Activated naive CD8-positive, alpha-beta T cell (primary cell): ENCODE measurements around the gene ITPR3.
"Not testable (repeated sequence)": the region's sequence is repeated elsewhere in the genome, so short reads cannot be mapped to it uniquely, and the experiment has no call there.

Experiments
- H3K27ac Mint-ChIP-seq: one replicate; pipeline ENCODE4 v1.8.0; 2021; ENCODE audit warnings: mixed read lengths
- H3K27me3 Mint-ChIP-seq: one replicate; pipeline ENCODE4 v1.8.0; 2021; ENCODE audit warnings: mixed read lengths
- H3K36me3 Mint-ChIP-seq: one replicate; pipeline ENCODE4 v1.8.0; 2021; ENCODE audit warnings: mixed read lengths
- H3K4me1 Mint-ChIP-seq: one replicate; pipeline ENCODE4 v1.8.0; 2021; ENCODE audit warnings: low read depth, mixed read lengths
- H3K4me3 Mint-ChIP-seq: one replicate; pipeline ENCODE4 v1.8.0; 2021; ENCODE audit warnings: mild to moderate bottlenecking, mixed read lengths
- H3K9me3 Mint-ChIP-seq: one replicate; pipeline ENCODE4 v1.8.0; 2021; ENCODE audit warnings: low read depth, mixed read lengths

ITPR3 gene

DNA sequence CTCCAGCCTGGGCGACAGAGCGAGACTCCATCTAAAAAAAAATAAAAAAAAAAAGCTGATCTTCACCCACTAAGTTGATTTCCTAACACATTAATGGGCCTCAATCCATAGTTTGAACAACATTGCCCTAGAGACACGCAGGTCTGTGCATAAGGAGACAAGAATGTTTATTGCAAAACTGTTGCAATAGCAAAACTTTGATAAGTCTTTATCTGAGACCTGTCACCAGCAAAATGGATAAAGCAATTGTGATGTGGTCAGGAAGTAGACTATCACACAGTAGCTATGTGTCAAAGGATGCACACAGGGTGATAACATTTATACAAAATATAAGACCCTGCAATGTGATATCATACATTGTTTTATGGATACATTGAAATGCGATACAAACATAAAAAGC is 4.2 kb upstream of the ITPR3 start:
- H3K27me3 Mint-ChIP-seq, result no peaks in the 10 kb centered on the region
- H3K27ac Mint-ChIP-seq, result peak overlapping the region; percentile 34
- no peak overlapping the region for H3K4me3 Mint-ChIP-seq
- peaks cover 27% of the 10 kb centered on the region for H3K4me1 Mint-ChIP-seq
- H3K9me3 Mint-ChIP-seq, result no peaks in the 10 kb centered on the region
- no peaks in the 10 kb centered on the region for H3K36me3 Mint-ChIP-seq

DNA sequence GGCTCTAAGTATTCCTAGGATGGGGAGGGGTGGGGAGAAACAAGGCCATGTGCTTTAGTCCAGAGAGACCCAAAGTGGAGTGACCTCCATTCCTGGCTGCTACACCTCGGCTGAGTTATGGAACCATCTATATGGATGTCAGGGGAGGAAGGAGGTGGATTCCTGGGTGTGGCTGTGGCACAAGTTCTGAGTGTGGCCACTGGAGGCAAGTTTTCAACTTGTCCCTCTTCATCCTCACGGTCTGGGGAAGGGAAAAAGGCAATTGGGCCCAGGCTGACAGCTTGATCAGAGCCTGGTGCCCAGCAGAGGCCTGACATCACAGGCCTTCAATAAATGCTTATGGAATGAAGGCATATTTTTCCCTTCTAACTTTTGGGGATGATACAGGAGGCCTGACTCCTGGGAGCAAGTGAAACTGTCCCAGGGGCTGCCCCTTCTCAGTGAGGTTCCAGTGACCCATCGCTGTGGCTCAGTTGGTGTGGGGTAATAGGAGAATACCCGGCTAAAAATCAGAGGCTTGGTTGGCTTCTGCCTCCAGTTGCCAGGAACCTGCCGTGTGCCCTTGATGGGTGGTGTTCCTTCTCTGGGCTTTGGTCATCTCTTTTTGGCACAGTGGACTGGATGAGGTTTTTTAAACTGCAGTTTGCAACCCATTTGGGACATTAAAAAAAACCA is 1.8 kb upstream of the ITPR3 start:
- peak overlapping the region; percentile 89 for H3K4me3 Mint-ChIP-seq
- no peaks in the 10 kb centered on the region for H3K27me3 Mint-ChIP-seq
- H3K4me1 Mint-ChIP-seq, result peaks cover 49% of the 10 kb centered on the region
- no peak overlapping the region for H3K27ac Mint-ChIP-seq
- H3K9me3 Mint-ChIP-seq, result no peaks in the 10 kb centered on the region
- H3K36me3 Mint-ChIP-seq, result no peaks in the 10 kb centered on the region

DNA sequence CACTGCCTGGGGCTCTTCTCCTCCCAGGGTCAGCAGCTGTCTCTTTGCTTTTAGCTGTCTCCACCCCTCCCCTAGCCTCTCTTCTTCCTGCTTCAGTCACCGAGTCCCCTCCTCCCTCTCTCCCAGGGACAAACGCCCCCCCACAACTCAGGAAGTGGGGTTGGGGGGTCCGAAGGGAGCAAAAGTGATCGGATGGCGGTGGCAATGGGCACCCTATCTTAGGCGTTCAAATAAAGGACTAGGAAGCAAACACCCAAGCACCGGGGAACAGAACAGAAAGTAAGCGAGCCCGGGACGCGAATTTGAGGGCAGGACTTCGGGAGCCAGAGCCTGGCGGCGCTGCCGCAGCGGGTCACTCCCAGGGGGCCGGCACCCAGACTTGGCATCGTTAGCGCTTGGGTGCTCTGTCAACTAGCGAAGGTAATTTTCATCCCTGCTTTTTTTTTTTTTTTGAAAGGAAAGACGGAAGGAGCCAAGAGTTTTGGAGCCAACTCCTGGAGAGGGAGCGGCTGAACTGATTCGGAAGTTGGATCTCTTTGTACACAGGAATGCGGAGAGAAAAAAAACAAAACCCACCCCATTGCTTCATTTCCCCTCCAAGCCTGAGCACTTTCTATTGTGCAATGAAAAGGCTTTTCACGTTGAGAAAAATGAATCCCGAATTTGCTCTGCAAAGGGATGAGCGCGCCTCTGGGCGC is 815 bp upstream of the ITPR3 start:
- peak overlapping the region; percentile 76 for H3K27ac Mint-ChIP-seq
- H3K4me1 Mint-ChIP-seq, result peaks cover 57% of the 10 kb centered on the region
- no peaks in the 10 kb centered on the region for H3K27me3 Mint-ChIP-seq
- no peaks in the 10 kb centered on the region for H3K9me3 Mint-ChIP-seq
- H3K36me3 Mint-ChIP-seq, result no peaks in the 10 kb centered on the region
- peak overlapping the region; percentile 89 for H3K4me3 Mint-ChIP-seq

DNA sequence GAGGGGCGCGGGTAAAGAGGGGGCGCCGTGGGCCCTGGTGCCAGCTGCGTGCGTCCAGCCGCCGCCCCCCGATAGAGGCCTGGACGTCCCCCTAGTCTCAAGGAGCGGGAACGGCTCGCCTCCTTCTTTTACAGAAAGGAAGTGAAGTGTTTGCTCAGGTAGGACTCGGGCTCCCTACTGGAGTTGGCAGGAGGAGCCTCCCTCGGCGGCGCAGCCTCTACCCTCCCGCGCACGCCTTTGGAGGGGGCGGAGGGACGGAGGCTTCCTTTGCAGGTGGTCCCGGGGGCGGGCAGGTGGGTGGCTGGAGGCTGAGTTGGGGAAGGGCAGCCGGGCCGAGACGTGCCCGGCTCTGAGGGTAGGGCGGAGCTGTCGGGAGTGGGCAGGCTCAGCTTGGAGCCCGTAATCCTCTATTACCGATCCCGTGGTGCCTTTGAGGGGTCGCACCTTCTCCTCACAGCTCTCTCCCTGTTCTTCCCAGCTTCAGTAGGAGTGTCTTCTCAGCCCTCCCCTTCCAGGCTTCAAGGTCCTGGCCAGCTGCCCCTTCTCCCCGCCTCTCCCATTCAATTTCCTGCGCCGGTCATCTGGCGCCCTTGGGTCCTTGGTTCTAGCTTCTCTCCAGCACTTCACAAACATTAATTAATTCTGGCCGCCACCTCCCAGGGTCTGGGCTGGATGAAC is 728 bp downstream of the ITPR3 start:
- Mint-ChIP-seq H3K27me3 (no peaks in the 10 kb centered on the region), H3K4me1 (peaks cover 56% of the 10 kb centered on the region), H3K36me3 (no peaks in the 10 kb centered on the region), H3K9me3 (no peaks in the 10 kb centered on the region), H3K4me3 (peak overlapping the region; percentile 92), H3K27ac (peak overlapping the region; percentile 82)

DNA sequence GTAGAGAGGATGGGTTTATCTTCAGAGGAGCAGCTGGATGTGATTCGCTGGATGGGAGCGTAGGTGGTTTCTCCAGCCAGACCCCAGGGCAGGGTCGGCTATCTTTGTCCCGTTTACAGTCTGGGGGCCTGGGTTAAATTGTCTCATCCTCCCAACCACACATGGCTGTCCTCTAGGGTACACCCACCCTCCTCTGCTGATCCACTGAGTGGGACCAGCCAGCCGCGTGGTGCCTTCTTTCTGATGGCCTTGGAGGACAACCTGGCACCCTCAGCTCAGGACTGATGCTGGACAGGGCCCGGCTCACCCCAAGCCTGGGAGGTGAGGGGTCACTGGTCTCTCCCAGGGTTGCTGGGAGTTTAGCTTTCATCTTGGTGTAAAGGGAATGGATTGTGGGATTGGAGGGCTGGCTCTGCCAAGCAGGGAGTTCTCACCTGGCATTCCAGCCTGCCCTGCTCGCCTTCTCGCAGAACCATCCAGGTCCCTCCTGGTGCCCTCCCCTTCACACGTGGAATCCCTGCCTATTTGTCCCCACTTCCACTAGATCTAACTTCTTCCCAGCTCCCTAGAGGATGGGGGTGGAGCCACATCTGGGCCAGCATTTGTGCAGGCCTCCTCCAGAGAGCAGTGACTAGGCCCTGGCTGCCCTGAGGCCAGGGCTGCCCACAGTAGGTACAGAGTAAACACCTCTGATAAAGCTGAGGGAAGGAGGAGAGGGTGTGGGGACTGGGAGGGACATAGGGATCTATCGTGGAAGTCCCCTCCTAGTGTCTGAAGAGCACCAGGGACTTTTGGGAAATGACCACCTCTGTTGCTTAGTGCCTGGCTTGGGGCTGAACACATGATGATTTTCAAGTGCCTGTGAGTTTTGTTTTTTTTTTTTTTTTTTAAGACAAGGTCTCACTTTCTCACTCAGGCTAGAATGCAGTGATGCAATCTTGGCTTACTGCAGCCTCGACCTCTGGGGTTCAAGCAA is 1.6 kb downstream of the ITPR3 start:
- Mint-ChIP-seq H3K4me3 (peak overlapping the region; percentile 92), H3K27ac (peak overlapping the region; percentile 82), H3K27me3 (no peaks in the 10 kb centered on the region), H3K9me3 (no peaks in the 10 kb centered on the region), H3K36me3 (no peaks in the 10 kb centered on the region), H3K4me1 (peaks cover 56% of the 10 kb centered on the region)

DNA sequence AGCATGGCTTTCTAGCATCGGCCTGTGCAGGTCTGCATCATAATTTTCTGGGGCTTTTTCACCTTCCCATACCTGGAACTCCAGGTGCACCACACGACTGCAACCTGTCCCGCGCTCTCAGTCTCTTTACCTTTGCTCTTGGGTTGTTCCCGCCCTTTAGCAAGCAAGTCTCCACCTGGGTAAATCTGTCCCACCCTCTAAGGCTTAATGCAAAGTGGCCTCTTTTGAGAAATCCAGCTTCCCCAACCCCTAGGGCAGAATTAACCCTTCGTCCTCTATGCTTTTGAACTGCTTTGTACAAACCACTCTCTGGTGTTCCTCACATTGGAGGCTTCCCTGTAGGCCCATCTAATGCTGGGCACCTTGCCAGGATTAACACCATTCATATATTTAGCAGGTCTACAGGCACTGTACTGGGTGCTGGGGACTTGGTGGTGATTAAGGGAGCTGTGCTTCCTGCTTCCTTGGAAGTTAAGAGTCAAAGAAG is 2.8 kb downstream of the ITPR3 start:
- Mint-ChIP-seq H3K9me3 (no peaks in the 10 kb centered on the region), H3K4me1 (peaks cover 55% of the 10 kb centered on the region), H3K27ac (peak overlapping the region; percentile 10), H3K27me3 (no peaks in the 10 kb centered on the region), H3K36me3 (no peaks in the 10 kb centered on the region), H3K4me3 (peak overlapping the region; percentile 92)

DNA sequence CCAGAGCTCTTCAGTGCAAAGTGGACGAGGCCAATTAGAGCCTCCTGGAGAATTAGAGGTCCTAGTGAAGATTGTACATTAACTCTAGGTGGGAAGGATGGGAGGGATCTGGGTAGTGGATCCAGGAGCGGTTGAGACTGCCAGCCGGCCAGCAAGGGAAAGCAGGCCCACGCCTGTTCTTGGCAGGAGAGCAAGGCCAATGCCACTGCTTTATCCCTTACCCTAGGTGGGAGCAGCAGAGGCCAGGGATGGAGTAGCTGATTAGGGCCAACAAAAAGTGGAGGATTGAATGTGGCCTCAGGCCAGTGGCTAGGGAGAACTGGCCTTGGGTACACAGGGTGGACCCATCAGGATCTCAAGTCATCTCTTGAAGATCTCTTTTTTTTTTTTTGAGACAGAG is 3.7 kb downstream of the ITPR3 start:
- no peak overlapping the region for H3K4me3 Mint-ChIP-seq
- H3K36me3 Mint-ChIP-seq, result no peaks in the 10 kb centered on the region
- no peak overlapping the region for H3K27ac Mint-ChIP-seq
- H3K4me1 Mint-ChIP-seq, result peaks cover 48% of the 10 kb centered on the region
- H3K27me3 Mint-ChIP-seq, result no peaks in the 10 kb centered on the region
- H3K9me3 Mint-ChIP-seq, result no peaks in the 10 kb centered on the region

DNA sequence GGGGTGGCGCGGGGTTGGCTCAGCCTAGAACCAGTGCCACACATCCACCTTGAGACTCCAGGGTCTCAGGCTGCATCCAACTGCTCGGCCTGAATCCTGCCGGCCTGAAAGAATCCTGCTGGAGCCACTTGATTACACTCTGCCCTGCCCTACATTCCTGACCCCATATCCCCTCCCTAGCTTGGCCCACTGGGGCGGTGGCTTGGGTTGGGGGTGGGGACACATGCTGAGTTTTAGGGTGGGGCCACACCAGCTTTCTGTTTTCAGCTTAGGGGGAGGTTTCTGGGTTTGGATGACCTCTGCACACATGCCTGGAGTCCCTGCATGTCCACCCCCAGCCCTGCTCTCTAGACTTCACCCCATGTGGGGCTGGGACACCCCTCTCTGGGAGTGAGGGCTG is 6.8 kb downstream of the ITPR3 start:
- Mint-ChIP-seq H3K4me3 (no peak overlapping the region), H3K27me3 (no peaks in the 10 kb centered on the region), H3K4me1 (peaks cover 50% of the 10 kb centered on the region), H3K36me3 (no peaks in the 10 kb centered on the region), H3K27ac (no peak overlapping the region), H3K9me3 (no peaks in the 10 kb centered on the region)

DNA sequence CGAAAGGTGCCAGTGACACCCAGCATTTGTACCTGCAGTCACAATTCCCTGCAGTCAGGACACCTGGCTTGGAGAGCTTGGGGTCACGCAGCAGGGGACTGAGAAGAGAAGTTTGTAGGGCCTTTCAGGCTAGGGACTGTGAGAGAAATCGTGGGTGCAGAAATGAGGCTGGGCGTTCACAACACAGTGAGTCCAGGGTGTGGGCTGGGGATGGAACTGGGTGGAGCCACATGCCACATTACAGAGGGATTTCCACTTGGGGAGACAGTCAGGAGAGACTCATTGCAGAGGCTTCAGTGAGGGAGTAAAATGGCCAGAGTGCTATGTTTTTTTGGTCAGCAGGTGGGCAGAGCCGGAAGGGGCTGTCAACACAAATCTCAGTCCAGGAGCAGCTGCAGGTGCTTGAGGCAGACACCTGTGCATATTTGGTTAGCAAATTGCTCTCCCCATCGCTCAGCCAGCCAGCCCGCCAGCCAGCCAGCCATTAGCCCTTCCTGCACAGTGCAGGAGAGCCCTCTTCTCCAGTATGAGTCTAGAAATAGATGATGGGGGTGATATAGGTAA is 7.4 kb downstream of the ITPR3 start:
- Mint-ChIP-seq H3K4me3 (no peak overlapping the region), H3K27ac (no peak overlapping the region), H3K9me3 (no peaks in the 10 kb centered on the region), H3K36me3 (no peaks in the 10 kb centered on the region), H3K27me3 (no peaks in the 10 kb centered on the region), H3K4me1 (peaks cover 49% of the 10 kb centered on the region)

DNA sequence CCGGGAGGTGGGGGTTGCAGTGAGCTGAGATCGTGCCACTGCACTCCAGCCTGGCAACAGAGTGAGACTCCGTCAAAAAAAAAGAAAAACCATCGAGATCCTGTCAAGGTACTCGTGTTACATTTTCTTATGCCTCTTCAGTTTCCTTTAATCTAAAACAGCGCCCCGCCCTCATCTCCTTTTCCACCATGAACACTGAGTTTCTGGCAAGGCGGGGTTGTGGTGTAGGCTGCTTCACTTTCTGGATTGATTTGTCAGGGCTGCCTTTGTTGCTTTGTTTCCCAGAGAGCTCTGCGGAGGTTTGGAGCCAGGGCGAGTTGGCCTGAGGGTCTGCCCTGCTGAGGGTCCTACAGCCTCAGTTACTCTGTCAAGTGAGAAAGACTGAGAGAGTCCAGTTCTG is 8.9 kb downstream of the ITPR3 start:
- H3K4me1 Mint-ChIP-seq, result peaks cover 43% of the 10 kb centered on the region

DNA sequence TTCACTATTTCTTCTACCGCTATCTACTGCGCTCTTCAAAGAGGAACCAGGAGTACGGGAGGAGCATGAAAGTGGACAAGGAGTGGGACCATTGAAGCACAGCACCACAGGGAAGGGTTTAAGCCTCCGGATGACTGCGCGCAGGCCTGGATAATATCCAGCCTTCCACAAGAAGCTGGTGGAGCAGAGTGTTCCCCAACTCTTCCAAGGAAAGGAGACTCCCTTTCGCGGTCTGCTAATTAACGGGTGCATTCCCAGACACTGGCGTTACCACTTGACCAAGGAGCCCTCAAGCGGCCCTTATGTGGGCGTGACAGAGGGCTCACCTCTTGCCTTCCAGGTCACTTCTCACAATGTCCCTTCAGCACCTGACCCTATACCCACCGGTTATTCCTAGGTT is 10.4 kb downstream of the ITPR3 start:
- peaks cover 47% of the 10 kb centered on the region for H3K4me1 Mint-ChIP-seq
- H3K27me3 Mint-ChIP-seq, H3K27ac Mint-ChIP-seq, H3K36me3 Mint-ChIP-seq, H3K9me3 Mint-ChIP-seq, H3K4me3 Mint-ChIP-seq: not testable (repeated sequence)

More for the DNA sequence above, 8.9 kb downstream of the ITPR3 start:
- no peaks in the 10 kb centered on the region for H3K36me3 Mint-ChIP-seq
- H3K9me3 Mint-ChIP-seq, result no peaks in the 10 kb centered on the region
- no peaks in the 10 kb centered on the region for H3K27me3 Mint-ChIP-seq
- H3K27ac Mint-ChIP-seq, result no peak overlapping the region
- no peak overlapping the region for H3K4me3 Mint-ChIP-seq

DNA sequence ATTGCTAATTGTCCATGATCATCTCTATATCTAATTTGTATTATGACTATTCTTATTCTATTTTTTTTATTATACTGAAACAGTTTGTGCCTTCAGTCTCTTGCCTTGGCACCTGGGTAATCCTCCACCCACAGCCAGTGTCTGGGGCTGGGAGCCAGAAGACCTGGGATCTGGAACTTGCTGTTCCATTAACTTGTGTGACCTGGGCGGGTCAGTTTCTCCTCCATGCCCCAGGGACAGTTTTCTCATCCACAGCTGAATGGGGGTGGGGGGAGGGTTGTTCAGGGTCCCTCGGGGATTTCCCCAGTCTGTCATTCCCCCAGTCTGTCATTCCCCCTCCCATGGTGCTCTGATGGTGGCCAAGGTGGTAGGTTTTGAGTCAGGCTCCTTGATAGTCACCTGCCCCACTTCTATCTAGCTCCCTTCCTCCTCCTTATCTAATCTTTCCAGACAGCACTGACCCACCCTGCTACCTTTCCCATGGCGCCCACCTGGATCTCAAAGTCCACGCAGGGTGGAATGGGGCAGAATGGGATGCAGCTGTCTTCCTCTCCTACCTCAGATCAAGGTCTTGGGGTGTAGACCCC is 10.9 kb downstream of the ITPR3 start:
- H3K9me3 Mint-ChIP-seq, result no peaks in the 10 kb centered on the region
- no peaks in the 10 kb centered on the region for H3K36me3 Mint-ChIP-seq
- H3K27me3 Mint-ChIP-seq, result no peaks in the 10 kb centered on the region
- peak overlapping the region; percentile 86 for H3K4me3 Mint-ChIP-seq
- H3K4me1 Mint-ChIP-seq, result peaks cover 51% of the 10 kb centered on the region
- H3K27ac Mint-ChIP-seq, result peak overlapping the region; percentile 55

DNA sequence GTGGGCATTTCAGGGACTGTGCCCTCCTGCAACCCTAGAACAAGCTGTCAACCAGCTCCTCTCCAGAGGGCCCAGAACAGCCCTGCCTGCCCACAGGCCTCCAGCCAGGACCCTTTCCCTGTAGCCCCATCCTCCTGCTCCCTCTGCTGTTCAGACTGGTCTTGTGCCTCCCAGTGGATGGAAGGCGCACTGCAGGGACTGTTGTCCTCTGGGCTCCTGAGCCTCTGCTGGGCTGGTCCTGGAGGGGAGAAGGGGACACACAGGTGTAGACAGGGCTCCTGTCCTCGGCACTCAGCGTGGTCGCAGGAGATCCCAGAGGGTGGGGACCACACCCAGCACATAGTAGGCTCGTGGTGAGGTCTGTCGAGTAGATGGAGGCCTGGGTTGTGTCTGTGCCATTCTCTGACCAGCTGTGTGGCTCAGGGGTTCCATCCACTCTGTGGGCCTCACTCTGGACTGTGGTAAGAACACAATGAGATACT is 11.5 kb downstream of the ITPR3 start:
- H3K4me1 Mint-ChIP-seq, result peaks cover 51% of the 10 kb centered on the region
- H3K9me3 Mint-ChIP-seq, result no peaks in the 10 kb centered on the region
- no peaks in the 10 kb centered on the region for H3K36me3 Mint-ChIP-seq
- peak overlapping the region; percentile 86 for H3K4me3 Mint-ChIP-seq
- H3K27me3 Mint-ChIP-seq, result no peaks in the 10 kb centered on the region
- peak overlapping the region; percentile 55 for H3K27ac Mint-ChIP-seq

DNA sequence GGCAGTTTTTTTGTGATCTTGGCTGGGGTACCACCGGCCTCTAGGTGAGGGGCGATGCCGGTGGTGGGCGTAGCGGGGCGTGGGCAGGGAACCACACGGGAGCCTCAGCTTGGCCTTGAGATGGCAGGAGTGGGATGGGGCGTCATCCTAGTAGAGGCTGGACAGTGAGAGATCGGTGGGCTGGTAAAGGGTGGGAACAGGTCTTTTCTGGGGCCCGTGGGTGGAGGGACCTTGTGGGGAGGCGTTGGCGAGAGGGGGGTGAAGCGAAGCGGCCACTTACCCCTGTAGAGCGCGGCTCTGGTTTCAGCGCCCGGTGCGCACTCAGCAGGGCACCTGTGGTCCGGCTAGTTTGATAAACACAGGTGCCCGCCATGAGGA is 12.0 kb downstream of the ITPR3 start:
- H3K4me1 Mint-ChIP-seq, result peaks cover 50% of the 10 kb centered on the region
- H3K9me3 Mint-ChIP-seq, result no peaks in the 10 kb centered on the region
- peak overlapping the region; percentile 86 for H3K4me3 Mint-ChIP-seq
- no peaks in the 10 kb centered on the region for H3K27me3 Mint-ChIP-seq
- H3K36me3 Mint-ChIP-seq, result no peaks in the 10 kb centered on the region
- peak overlapping the region; percentile 55 for H3K27ac Mint-ChIP-seq
